ENCODE data around the gene MAST4. TPM values are rescaled to one million over a fixed set of nuclear protein-coding genes. Genes with fewer than 3 reads are reported as not detected.

The MAST4 gene
- total and polyA plus RNA-seq, 2 of the 8 experiments (the other 6 are each of a cell fraction or from before 2014, with no cell fraction given) = 1.5 to 2.6 TPM

DNA sequence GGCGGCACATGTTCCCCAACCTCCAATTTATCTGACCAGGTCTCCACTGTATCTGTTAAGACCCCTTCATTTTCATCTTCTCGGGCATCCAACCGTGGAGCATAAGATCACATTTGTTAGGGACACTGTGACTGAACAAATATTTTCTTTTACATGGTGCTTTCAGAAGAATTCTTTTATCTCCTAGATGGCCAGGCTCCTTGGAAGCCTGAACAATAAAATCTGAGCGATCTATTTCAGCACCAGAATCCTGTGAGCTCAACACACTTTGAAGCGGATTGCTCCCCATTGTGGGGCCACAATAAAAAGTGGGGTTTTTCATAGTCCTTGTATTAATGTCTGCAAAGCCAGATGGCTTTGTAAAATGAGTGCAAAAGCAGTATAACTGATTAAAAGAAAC is 326.7 kb downstream of the MAST4 start:
- Histone ChIP-seq H2BK5ac (ENCODE audit: low read depth, low read length) (no peak overlapping the region), H3K4me2 (ENCODE audit: insufficient read depth in 1 of 2, low read depth in 2 of 2, low read length in 2 of 2) (no peak overlapping the region), H3K4me1 (replicated peaks in 1 of 4; ENCODE audit: control insufficient read depth in 3 of 4, insufficient read depth in 4 of 4, low read length in 3 of 4) (no peaks in the 10 kb centered on the region), H3K9me3 (ENCODE audit: insufficient read depth in 2 of 2, low read depth in 1 of 2, low read length in 1 of 2) (no peaks in the 10 kb centered on the region), H4K20me1 (replicated peaks in 1 of 2; ENCODE audit: control insufficient read depth in 1 of 2, insufficient read depth in 2 of 2, low read length in 2 of 2) (no peaks in the 10 kb centered on the region), H2BK15ac (ENCODE audit: low read length) (no peak overlapping the region), H3K9ac (replicated peaks in 1 of 4; ENCODE audit: extremely low read depth in 1 of 4, low read depth in 3 of 4, low read length in 3 of 4) (no peak overlapping the region), H2AK5ac (ENCODE audit: low read depth, low read length) (no peak overlapping the region), H3K27me3 (replicated peaks in 1 of 4; ENCODE audit: control insufficient read depth in 3 of 4, extremely low read depth in 1 of 4, insufficient read depth in 3 of 4, low read length in 3 of 4) (no peaks in the 10 kb centered on the region), H3K4me3 (ENCODE audit: extremely low read depth in 1 of 4, insufficient read depth in 2 of 4, low read depth in 3 of 4, low read length in 4 of 4) (no peak overlapping the region), H2BK20ac (ENCODE audit: low read length) (no peak overlapping the region), H3K23me2 (ENCODE audit: low read depth, low read length) (no peaks in the 10 kb centered on the region; the same call in 1 of the 2 replicates), H3K27ac (ENCODE audit: low read depth, low read length) (no peak overlapping the region), H3K18ac (ENCODE audit: extremely low read depth, low read length) (no peak overlapping the region), H3K79me1 (ENCODE audit: low read depth, low read length) (no peaks in the 10 kb centered on the region), H3K14ac (ENCODE audit: insufficient read length) (no peak overlapping the region), H4K5ac (ENCODE audit: insufficient read length, low read depth, low read length) (no peak overlapping the region), H3K23ac (ENCODE audit: insufficient read length) (no peak overlapping the region), H3K36me3 (ENCODE audit: control insufficient read depth in 2 of 4, insufficient read depth in 4 of 4, low read length in 3 of 4) (no peaks in the 10 kb centered on the region), H3K79me2 (ENCODE audit: control insufficient read depth in 1 of 2, insufficient read depth in 2 of 2, low read length in 2 of 2) (no peaks in the 10 kb centered on the region), H2AFZ (ENCODE audit: low read length) (no peak overlapping the region), H4K8ac (ENCODE audit: extremely low read depth, insufficient read depth, low read length) (no peak overlapping the region), H4K91ac (replicated peaks; ENCODE audit: insufficient read length, low read length) (no peak overlapping the region), H2BK120ac (replicated peaks; ENCODE audit: low read depth, low read length) (no peak overlapping the region), H2BK12ac (ENCODE audit: low read depth, low read length) (no peak overlapping the region), H3K4ac (replicated peaks; ENCODE audit: insufficient read length, low read depth, low read length) (no peak overlapping the region), H3K56ac (replicated peaks; ENCODE audit: insufficient read length, low read depth, low read length) (no peak overlapping the region)
- FAIRE-seq (no peak), DNase-seq (ENCODE audit: low read depth in 1 of 2, low spot score in 2 of 2) (no peak)
- ChIA-PET POLR2A (ENCODE audit: partially characterized antibody) (no interaction called here), CTCF (ENCODE audit: partially characterized antibody) (no interaction called here)
- no peak for TF ChIP-seq BACH1 (IDR thresholded peaks at IDR 0.05; ENCODE audit: low read length)
- 84% methylated on average over 5 of the region's 5 CpGs; no CpG with 5 or more reads in 1 of the 2 experiments for WGBS, 2 experiments (ENCODE audit: extremely low coverage in 1 of 2, insufficient coverage in 1 of 2, insufficient read length in 1 of 2, insufficient replicate concordance in 2 of 2, low coverage in 1 of 2, low lambda C conversion rate in 2 of 2, missing lambda C conversion rate in 1 of 2)

All from H1 (cell line).